ENCODE measurements around the gene PARVG. TPM values are rescaled to one million over a fixed set of nuclear protein-coding genes. Genes with fewer than 3 reads are reported as not detected.

Gene PARVG
- total and polyA plus RNA-seq, 2 of the 8 experiments (the other 6 are each of a cell fraction or from before 2014, with no cell fraction given) = 0.37 to 1.5 TPM

- TF ChIP-seq YY1 (IDR thresholded peaks at IDR 0.05; ENCODE audit: low read depth, low read length) = no peak
- no peak for TF ChIP-seq USF2 (IDR thresholded peaks at IDR 0.05; ENCODE audit: low read length)
- TF ChIP-seq SP2 (IDR thresholded peaks at IDR 0.05; ENCODE audit: low read length) = no peak
- no peak for TF ChIP-seq ASH2L (IDR thresholded peaks at IDR 0.05; ENCODE audit: low read length)
- TF ChIP-seq POLR2AphosphoS5 (IDR thresholded peaks at IDR 0.05; ENCODE audit: low read depth, low read length) = no peak
- TF ChIP-seq EZH2 (IDR thresholded peaks at IDR 0.05; ENCODE audit: low read depth, low read length, severe bottlenecking) = no peak
- no peak for TF ChIP-seq RNF2 (IDR thresholded peaks at IDR 0.05; ENCODE audit: borderline replicate concordance, low read depth, low read length, missing control alignments, poor library complexity, severe bottlenecking)
- TF ChIP-seq BCL11A (IDR thresholded peaks at IDR 0.05; ENCODE audit: low read depth in 2 of 2, low read length in 2 of 2) = no peak
These were observed 75.4 kb downstream of the PARVG start (continued) for GRCh38 chr22:44256085-44256484.
